Right ventricle myocardium inferior (tissue), 1 donor: ENCODE results near the gene ATF7. TPM values are rescaled to one million over a fixed set of nuclear protein-coding genes. Genes with fewer than 3 reads are reported as not detected.
"Not testable (repeated sequence)": the region's sequence is repeated elsewhere in the genome, so short reads cannot be mapped to it uniquely, and the experiment has no call there.

Experiments used
- ATAC-seq: fragments of 200-7000 bp; cut with Tn5 transposase; one replicate; pipeline ENCODE4 v1.9.1; 2020; ENCODE audit warnings: mild to moderate bottlenecking, moderate library complexity
- DNase-seq: peaks from one replicate; pipeline ENCODE4 v3.0.0; 2021; ENCODE audit errors: missing footprints
- intact Hi-C: fragments of 100-400 bp; cut with DNase I; formaldehyde crosslinking; loops from one replicate; pipeline ENCODE4 v1.11.0; 2022
- total RNA-seq: library from RNA; stranded (reverse); fragmentation: NEBNext Ultra II Directional; extraction: Animal tissue kit (Norgen Biotek cat#: 25700); gene quantifications from one replicate; pipeline ENCODE4 v1.2.1, GENCODE V29; 2021
- donor health status: DM: no; HTN: yes; CAD: no; lungs with severe emphysema.

ATF7 gene
- total RNA-seq, 1 donor from 2014 or later: 39.8 TPM

GRCh38 chr12:53602176-53602864, 23.9 kb downstream of the ATF7 start:
- no peak for DNase-seq
- ATAC-seq: no peak
- intact Hi-C loops: no loop called here

GRCh38 chr12:53601296-53601847, 24.8 kb downstream of the ATF7 start:
- DNase-seq (no peak), ATAC-seq (no peak)
- intact Hi-C loops: no loop called here

GRCh38 chr12:53600490-53601295, 25.5 kb downstream of the ATF7 start:
- intact Hi-C loops: no loop called here
- DNase-seq (no peak), ATAC-seq (no peak)

GRCh38 chr12:53599579-53599978, 26.6 kb downstream of the ATF7 start:
- intact Hi-C loops: loop anchor here (5.0 kb wide), 2 partner anchors 57 to 78 kb away; partner anchors contain the start of gene ATP5MC2
- DNase-seq: no peak
- no peak for ATAC-seq

GRCh38 chr12:53598971-53599370, 27.2 kb downstream of the ATF7 start:
- intact Hi-C loops: loop anchor here (5.0 kb wide), 2 partner anchors 57 to 78 kb away; partner anchors contain the start of gene ATP5MC2
- not testable (repeated sequence) for DNase-seq, ATAC-seq

- ATAC-seq (peak; percentile 88), DNase-seq (no peak)
- intact Hi-C loops: loop anchor here (5.0 kb wide), 2 partner anchors 55 to 80 kb away; partner anchors contain the start of gene ATP5MC2
Measured at GRCh38 chr12:53596920-53597363, 29.2 kb downstream of the ATF7 start.

GRCh38 chr12:53594897-53595615, 31.1 kb downstream of the ATF7 start:
- intact Hi-C loops: loop anchor here (5.0 kb wide), 3 partner anchors 32 to 82 kb away; partner anchors contain the start of genes ATF7 and ATP5MC2
- ATAC-seq: no peak
- no peak for DNase-seq

GRCh38 chr12:53593707-53594106, 32.5 kb downstream of the ATF7 start:
- DNase-seq: no peak
- no peak for ATAC-seq
- intact Hi-C loops: loop anchor here (5.0 kb wide), 1 partner anchor 34 kb away; the partner anchor contains the start of gene ATF7

GRCh38 chr12:53593031-53593430, 33.2 kb downstream of the ATF7 start:
- ATAC-seq (no peak), DNase-seq (no peak)
- intact Hi-C loops: loop anchor here (5.0 kb wide), 1 partner anchor 34 kb away; the partner anchor contains the start of gene ATF7

- ATAC-seq: no peak
- intact Hi-C loops: loop anchor here (5.0 kb wide), 1 partner anchor 35 kb away; the partner anchor contains the start of gene ATF7
- DNase-seq: no peak
Measured at GRCh38 chr12:53592426-53592825, 33.8 kb downstream of the ATF7 start.

- ATAC-seq: peak; percentile 64
- intact Hi-C loops: loop anchor here (5.0 kb wide), 1 partner anchor 36 kb away; the partner anchor contains the start of gene ATF7
- no peak for DNase-seq
Measured at GRCh38 chr12:53591301-53592206, 34.6 kb downstream of the ATF7 start.

- ATAC-seq: no peak
- intact Hi-C loops: loop anchor here (5.0 kb wide), 1 partner anchor 37 kb away; the partner anchor contains the start of gene ATF7
- no peak for DNase-seq
Measured at GRCh38 chr12:53590652-53591051, 35.5 kb downstream of the ATF7 start.

- ATAC-seq (no peak), DNase-seq (no peak)
- intact Hi-C loops: loop anchor here (5.0 kb wide), 1 partner anchor 37 kb away; the partner anchor contains the start of gene ATF7
Measured at GRCh38 chr12:53589915-53590314, 36.3 kb downstream of the ATF7 start.

- DNase-seq: no peak
- no peak for ATAC-seq
- intact Hi-C loops: no loop called here
Measured at GRCh38 chr12:53589423-53589822, 36.8 kb downstream of the ATF7 start.

- intact Hi-C loops: no loop called here
- no peak for ATAC-seq
- DNase-seq: no peak
Measured at GRCh38 chr12:53588123-53588522, 38.1 kb downstream of the ATF7 start.

- DNase-seq (no peak), ATAC-seq (no peak)
- intact Hi-C loops: no loop called here
Measured at GRCh38 chr12:53586745-53587144, 39.4 kb downstream of the ATF7 start.

GRCh38 chr12:53585448-53586125, 40.6 kb downstream of the ATF7 start:
- intact Hi-C loops: no loop called here
- peak; percentile 61 for ATAC-seq
- no peak for DNase-seq
